T1000 (cell line): ENCODE measurements around the gene BRSK2.

Source experiments
- DNase-seq: peaks from one replicate; lab custom pipeline; 2025; ENCODE audit warnings: mixed read lengths; lab: John Stamatoyannopoulos, UW

BRSK2 gene

GRCh38 chr11:1483445-1483961 is 93.8 kb downstream of the BRSK2 start:
- DNase-seq: no peak

DNA sequence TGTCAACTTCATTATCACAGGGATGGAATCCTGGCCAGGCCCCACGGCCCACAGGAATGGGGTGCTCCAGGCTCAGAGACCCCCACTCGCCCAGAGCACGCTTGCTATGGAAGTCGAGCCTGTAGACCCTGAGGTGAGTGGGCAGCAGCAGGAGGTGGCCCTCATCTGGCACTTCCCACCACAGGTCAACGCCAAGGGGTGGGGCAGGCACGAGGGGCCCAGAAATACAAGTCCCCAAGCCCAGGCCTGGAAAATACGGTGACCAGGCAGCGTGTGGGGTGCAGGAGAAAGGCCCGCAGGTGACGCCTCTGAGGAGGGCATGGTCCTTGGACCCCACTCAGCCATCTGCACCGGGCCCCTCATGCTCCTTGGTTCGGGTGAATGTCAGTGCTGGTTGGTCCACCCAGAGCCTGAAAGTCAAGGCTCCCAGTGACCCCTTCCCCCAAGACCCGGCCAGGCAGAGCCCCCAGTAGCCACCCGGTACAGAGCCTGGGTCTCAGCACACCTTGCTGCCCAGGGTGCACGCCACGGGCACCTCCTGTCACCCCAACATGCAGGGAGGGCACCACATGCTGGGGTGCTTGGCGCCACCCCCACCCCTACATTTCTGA is 94.4 kb downstream of the BRSK2 start:
- no peak for DNase-seq

DNA sequence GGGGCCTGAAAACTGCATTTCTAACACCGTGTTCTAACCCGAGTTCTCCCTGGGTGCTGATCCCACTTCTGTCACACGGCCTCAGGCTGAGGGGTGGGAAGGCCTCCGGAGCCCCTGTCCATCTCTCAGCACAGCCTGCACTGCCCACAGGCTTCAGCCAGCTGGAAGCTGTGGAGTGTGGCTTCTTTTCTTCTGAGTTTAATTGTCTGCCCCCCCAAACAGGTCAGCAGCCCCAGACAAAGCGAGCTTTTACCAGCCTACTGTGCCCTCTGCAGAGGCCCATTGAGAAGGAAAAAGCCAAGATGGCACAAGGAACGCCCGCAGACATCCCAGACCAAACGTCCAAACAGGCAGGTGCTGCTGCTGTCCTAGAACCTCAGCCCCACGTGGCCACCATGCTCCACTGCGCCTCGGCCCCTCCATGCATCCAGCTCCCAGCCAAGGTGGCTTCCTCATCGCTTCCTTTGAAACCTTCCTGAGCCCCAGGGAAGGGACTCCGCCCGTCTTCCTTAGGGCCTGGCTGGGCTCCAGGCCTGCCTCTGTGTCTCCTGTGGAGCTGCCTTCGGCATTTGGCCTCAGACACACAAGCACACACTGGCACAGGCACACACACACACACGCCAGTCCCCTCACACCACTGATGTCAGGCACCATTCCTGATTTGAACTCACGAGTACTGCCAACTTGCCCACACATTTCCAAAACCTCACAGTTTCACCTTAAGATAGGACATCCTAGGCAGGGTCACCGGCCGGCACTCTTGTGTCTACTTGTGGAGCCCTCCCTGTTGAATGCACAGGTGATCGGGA is 95.2 kb downstream of the BRSK2 start:
- no peak for DNase-seq

- no peak for DNase-seq
Measured at GRCh38 chr11:1485504-1485885, 95.8 kb downstream of the BRSK2 start.

DNA sequence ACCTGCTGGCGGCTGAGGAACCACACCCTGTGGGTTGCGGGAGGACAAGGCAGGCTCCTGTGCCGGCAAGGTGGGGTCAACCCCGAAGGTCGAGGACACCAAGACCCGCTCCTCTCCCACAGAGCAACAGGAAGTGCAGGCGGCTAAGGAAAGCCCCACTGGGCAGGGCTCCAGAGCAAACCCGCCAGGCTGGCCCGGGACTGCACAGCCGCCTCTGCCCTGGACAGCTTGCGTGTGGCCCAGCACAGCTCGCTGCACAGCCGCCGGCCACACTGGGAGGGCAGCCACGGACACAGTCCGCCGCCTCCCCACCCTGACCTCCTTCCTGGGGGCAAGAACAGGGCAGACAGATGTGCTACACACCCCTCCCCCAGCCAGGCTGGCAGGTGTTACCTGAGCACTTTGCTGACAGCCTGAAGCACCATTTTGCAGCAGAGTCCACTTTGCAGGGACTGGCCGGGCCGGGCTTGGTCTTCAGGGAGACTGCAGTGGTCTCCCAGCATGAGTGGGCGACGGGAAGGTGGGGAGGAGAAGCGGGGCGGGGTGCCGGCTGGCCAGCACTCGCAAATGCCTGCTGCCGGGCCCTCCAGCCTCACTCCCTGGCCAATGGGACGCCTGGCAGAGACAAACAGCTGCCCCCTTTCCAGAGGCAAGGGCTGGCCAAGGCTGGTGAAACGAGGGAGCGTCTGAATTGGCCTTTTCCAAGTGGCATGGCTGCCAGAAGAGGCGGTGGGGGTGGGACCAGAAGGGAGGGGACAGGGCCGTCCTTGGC is 96.5 kb downstream of the BRSK2 start, which contains the start of gene MOB2:
Gene MOB2, minus strand, starts transcription at position 726 of the 772 bp plus-strand sequence. Its CDS starts 223 bp downstream, at position 503.
- no peak for DNase-seq

DNA sequence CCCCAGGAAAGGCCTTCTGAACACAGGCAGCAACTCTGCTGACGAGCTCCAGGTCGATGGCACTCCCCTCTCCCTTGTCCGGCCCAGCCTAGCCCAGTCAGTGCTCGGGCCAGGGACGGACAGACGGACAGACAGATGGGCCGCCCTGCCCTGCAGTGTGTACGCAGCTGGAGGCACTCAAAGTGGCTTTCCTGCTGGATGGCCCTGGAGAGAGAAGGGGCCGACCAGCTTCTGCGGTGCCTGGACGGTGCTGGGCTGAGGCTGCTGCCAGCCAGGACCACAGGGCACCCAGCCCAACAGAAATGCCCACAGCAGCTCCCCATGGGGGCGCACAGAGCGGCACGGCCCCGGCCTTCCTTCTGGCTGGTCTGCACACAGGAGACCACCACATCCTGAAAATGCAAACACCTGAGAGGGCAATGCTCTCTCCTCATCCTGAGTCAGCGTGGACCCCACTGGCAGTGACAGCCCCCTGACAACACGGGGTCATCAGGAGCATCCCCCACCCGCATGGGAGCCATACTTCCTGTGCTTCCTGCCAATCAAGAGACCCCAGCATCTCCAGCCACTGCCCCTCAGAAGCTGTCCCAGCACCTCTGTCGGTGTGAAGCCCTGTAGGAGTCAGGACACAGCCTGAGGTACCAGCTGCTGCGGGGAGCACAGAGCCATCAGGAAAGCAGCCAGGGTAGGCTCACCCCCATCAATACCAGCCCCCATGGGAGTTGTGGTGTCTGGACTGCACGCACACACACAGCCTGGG is 97.5 kb downstream of the BRSK2 start:
- no peak for DNase-seq

- no peak for DNase-seq
Measured at GRCh38 chr11:1487851-1488574, 98.3 kb downstream of the BRSK2 start.

- DNase-seq: no peak
Measured at GRCh38 chr11:1488575-1489180, 98.9 kb downstream of the BRSK2 start.

- DNase-seq: no peak
Measured at GRCh38 chr11:1490651-1491050, 100.9 kb downstream of the BRSK2 start.

DNA sequence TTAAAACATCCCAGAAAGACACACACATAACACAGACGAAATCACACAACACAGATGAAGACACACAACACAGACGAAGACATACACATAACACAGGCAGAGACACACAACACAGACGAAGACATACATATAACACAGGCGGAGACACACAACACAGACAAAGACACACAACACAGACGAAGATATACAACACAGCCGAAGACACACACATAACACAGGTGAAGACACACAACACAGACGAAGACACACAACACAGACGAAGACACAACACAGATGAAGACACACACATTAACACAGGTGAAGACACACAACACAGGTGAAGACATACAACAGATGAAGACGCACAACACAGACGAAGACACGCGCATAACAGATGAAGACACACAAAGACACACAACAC is 101.6 kb downstream of the BRSK2 start:
- no peak for DNase-seq

DNA sequence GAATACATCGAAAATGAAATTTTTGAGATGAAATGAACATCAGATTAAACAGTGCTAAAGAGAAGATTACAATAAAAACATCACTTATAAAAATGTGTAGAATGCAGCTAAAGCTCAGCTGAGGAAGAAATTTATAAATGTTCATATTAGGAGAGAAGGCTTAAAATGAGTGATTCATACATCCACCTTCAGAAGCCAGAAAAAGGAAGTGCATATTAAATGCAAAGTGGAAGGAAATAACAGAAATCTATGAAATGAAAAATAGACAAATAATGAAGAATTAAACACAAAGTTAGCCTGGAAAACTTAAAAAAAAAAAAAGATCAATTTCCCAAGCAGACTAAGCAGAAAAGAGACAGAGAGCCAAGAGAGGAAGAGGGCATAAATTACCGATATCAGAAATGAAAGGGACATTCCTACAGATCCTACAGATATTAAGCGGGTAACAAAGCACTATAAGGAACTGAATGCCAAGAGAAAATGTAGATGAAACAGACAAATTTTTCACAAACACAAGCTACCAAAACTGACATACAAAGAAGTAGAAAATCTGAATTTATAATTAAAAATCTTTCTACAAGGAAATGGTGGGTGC is 104.0 kb downstream of the BRSK2 start:
- no peak for DNase-seq

DNA sequence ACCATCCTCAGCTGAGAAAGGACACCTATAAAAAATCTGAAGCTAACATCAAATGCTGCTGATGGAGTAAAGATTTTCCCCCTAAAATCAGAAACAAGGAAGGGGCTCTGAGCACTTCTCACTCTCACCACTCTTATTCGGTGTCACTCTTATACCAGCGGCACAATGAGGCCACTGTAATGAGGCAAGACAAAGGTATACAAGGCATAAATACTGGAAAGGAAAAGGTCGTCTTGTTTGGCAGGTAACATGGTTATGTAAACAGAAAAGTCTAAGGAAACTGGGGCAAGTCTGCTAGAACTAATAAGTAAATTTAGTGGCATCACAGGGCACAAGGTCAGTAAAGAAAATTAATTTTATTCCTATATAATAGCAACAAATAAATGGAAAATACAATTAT is 104.9 kb downstream of the BRSK2 start:
- no peak for DNase-seq

GRCh38 chr11:1496091-1496760 is 106.5 kb downstream of the BRSK2 start:
- no peak for DNase-seq

DNA sequence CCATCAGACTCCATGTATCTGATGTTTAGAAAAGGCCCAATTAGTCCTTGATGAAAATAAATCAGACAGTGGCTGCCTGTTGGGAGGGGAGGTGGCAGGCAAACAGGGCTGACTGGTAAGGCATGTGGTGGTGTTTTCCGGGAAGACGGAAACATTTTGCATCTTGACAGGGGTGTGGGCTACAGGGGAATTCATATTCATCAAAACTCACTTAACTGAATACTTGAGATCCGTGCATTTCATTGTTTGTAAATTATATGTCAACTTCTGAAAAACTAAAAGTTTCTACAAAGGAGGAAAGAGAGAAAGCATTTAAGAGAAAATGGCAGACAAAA is 107.0 kb downstream of the BRSK2 start:
- DNase-seq: no peak

DNA sequence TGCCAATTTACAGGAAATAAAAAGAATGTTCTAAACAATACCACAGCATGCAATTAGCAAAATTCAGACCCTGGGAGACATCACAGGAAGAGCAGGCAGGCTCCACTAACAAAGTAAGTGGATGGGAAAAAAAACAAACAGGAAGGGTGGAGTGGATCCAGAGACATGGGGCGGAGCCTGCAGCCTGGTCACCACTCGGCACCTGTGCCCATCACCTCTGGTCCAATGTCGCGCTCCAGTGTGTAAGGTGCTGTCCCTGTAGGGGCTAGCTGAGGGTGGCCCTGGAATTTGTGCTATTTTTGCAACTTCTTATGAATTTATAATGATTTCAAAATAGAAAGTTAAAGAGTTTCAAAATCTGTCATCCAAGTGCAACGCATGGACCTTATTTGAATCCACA is 107.9 kb downstream of the BRSK2 start:
- DNase-seq: no peak

DNA sequence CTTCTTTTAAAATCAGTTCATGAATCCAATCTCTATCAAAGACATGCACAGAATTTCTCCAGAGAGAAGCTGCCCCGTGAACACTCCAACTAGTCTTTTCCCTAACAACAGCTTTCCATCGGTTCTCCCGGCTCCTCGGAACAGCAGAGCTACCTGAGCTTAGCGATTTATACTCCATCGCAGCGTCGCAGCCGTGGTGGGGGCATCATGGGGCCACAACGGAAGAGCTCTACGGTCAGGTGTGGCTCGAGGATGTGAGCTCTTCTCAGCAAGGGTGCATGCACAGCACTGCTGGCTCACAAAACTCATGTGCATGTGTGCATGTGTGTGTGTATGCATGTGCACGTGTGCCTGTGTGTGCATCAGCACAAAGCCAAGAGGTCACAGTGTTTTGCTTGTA is 108.5 kb downstream of the BRSK2 start:
- DNase-seq: no peak

GRCh38 chr11:1499261-1499890 is 109.6 kb downstream of the BRSK2 start:
- DNase-seq: no peak

DNA sequence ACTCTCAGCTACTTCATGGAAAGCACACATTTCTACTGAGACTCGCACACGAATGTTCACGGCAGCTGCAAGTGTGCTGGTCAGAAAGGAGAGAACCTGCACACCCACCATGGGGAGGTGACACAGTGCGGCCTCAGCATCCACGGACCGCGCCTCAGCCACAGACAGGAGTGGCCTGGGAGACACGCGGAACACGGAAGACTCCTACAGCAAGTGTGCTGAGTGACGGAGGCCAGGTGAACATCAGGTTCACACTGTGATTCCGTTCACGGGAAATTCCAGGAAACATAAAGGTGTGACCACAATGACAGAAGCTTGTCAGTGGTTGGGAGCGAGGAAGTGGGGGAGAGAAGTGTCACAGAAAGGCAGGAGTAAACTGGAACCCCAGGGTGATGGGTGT is 110.2 kb downstream of the BRSK2 start:
- DNase-seq: no peak
